Kidney (tissue), 14 donors: ENCODE results near the gene LMOD2. TPM values are rescaled to one million over a fixed set of nuclear protein-coding genes. Genes with fewer than 3 reads are reported as not detected.
A peak's percentile ranks its signal among the peaks of the same experiment; 100 is the strongest.

Experiments
- DNase-seq, 5 donors: peaks; one replicate each; pipeline ENCODE4 v3.0.0-alpha.2; 2013 to 2020
- FAIRE-seq: peaks from 2 replicates; lab custom pipeline; 2012; peaks lifted over from hg19 to GRCh38; lab: Jason Lieb, UNC
- H3K27ac ChIP-seq, 2 donors: one replicate each; pipeline ENCODE4 v1.7.0; 2013; ENCODE audit warnings: low read depth in 2 of 2, low read length in 2 of 2, inconsistent platforms in 1 of 2
- H3K27me3 ChIP-seq: one replicate; pipeline ENCODE4 v1.7.1; 2013; ENCODE audit warnings: low read length, inconsistent platforms; ENCODE audit not compliant: control insufficient read depth, insufficient read depth
- H3K36me3 ChIP-seq, 3 donors: one replicate each; pipeline versions ENCODE4 v1.7.0 to v1.7.1; 2013; ENCODE audit warnings: low read length in 3 of 3, control low read depth in 1 of 3, inconsistent platforms in 1 of 3; ENCODE audit not compliant: insufficient read depth in 3 of 3, control insufficient read depth in 2 of 3
- H3K4me1 ChIP-seq, 3 donors: one replicate each; pipeline versions ENCODE4 v1.7.0 to v1.7.1; 2013; ENCODE audit warnings: low read length in 3 of 3, inconsistent platforms in 1 of 3, low read depth in 1 of 3; ENCODE audit not compliant: control insufficient read depth in 2 of 3, insufficient read depth in 2 of 3
- H3K4me3 ChIP-seq, 3 donors: one replicate each; pipeline versions ENCODE4 v1.7.0 to v1.8.1; 2013; ENCODE audit warnings: low read length in 3 of 3, control low read depth in 1 of 3, inconsistent platforms in 1 of 3
- H3K9ac ChIP-seq, 3 donors: one replicate each; pipeline versions ENCODE4 v1.7.0 to v1.7.1; 2013; ENCODE audit warnings: low read length in 3 of 3, control low read depth in 1 of 3, inconsistent platforms in 1 of 3
- H3K9me3 ChIP-seq, 3 donors: one replicate each; pipeline versions ENCODE4 v1.7.0 to v1.7.1; 2013; ENCODE audit warnings: low read length in 3 of 3, control low read depth in 1 of 3, inconsistent platforms in 1 of 3; ENCODE audit not compliant: control insufficient read depth in 2 of 3, insufficient read depth in 1 of 3
- CTCF ChIP-seq: IDR thresholded peaks from 3 replicates; pipeline ENCODE4 v1.5.1; 2012; ENCODE audit warnings: mild to moderate bottlenecking, moderate library complexity, borderline replicate concordance; ENCODE audit not compliant: insufficient read depth; ENCODE audit errors: extremely low read depth
- intact Hi-C: fragments of 100-400 bp; cut with DNase I; formaldehyde crosslinking; loops from one replicate; pipeline ENCODE4 v1.11.1; 2022
- polyA plus RNA-seq: library from polyadenylated mRNA; stranded (reverse); fragments of 350-450 nt; fragmentation: Illumina TruSeq; extraction: RNeasy Lipid Tissue Mini Kit (QIAGEN cat#74804); gene quantifications from one replicate; pipeline ENCODE4 v1.2.3, GENCODE V29; 2014; ENCODE audit warnings: low read depth, low replicate concordance; ENCODE audit not compliant: insufficient read depth
- total RNA-seq: library from RNA; stranded (reverse); fragmentation: NEBNext Ultra II Directional; extraction: Animal tissue kit (Norgen Biotek cat#: 25700); gene quantifications from one replicate; pipeline ENCODE4 v1.2.1, GENCODE V29; 2021
- donor health status: control.
- donor health status: control.
- donor health status: control.
- donor health status: control.
- donor health status: control.
- donor health status: DM: yes; HTN: yes; CAD: no.
- donor health status: Normal renal cell carcinoma (clear cell type).

LMOD2 gene
- total and polyA plus RNA-seq, 2 donors from 2014 or later: not detected

GRCh38 chr7:123609883-123610239, 45.8 kb upstream of the LMOD2 start:
- no peak overlapping the region for H3K27ac ChIP-seq
- peak in 1 of 5 donors; percentile 12 for DNase-seq
- no peak overlapping the region for H3K4me3 ChIP-seq
- intact Hi-C loops: no loop called here
- H3K36me3 ChIP-seq: no peaks in the 10 kb centered on the region
- H3K4me1 ChIP-seq: no peaks in the 10 kb centered on the region
- no peak for TF ChIP-seq CTCF
- H3K9me3 ChIP-seq: no peaks in the 10 kb centered on the region
- FAIRE-seq: no peak
- no peaks in the 10 kb centered on the region for H3K27me3 ChIP-seq
- no peak overlapping the region for H3K9ac ChIP-seq

GRCh38 chr7:123612024-123612423, 43.6 kb upstream of the LMOD2 start:
- H3K27ac ChIP-seq: no peak overlapping the region
- intact Hi-C loops: no loop called here

GRCh38 chr7:123615344-123615743, 40.3 kb upstream of the LMOD2 start:
- Histone ChIP-seq H3K27me3 (no peaks in the 10 kb centered on the region), H3K9ac (no peak overlapping the region), H3K4me3 (peak overlapping the region in 1 of 3 donors; percentile 19), H3K36me3 (no peaks in the 10 kb centered on the region), H3K4me1 (no peaks in the 10 kb centered on the region), H3K9me3 (no peaks in the 10 kb centered on the region), H3K27ac (no peak overlapping the region)
- intact Hi-C loops: no loop called here
- TF ChIP-seq CTCF: no peak
- DNase-seq (peak in 2 of 5 donors; percentile 37 to 66), FAIRE-seq (no peak)

More at GRCh38 chr7:123612024-123612423, 43.6 kb upstream of the LMOD2 start:
- DNase-seq (no peak), FAIRE-seq (no peak)
- TF ChIP-seq CTCF: no peak
- H3K4me1 ChIP-seq: no peaks in the 10 kb centered on the region
- no peaks in the 10 kb centered on the region for H3K9me3 ChIP-seq
- no peaks in the 10 kb centered on the region for H3K36me3 ChIP-seq
- H3K4me3 ChIP-seq: no peak overlapping the region
- no peak overlapping the region for H3K9ac ChIP-seq
- H3K27me3 ChIP-seq: no peaks in the 10 kb centered on the region

- Histone ChIP-seq H3K27me3 (no peaks in the 10 kb centered on the region), H3K4me1 (no peaks in the 10 kb centered on the region), H3K27ac (no peak overlapping the region), H3K9ac (no peak overlapping the region), H3K4me3 (peak overlapping the region in 1 of 3 donors; percentile 19), H3K9me3 (no peaks in the 10 kb centered on the region), H3K36me3 (no peaks in the 10 kb centered on the region)
- FAIRE-seq (no peak), DNase-seq (no peak)
- intact Hi-C loops: no loop called here
- no peak for TF ChIP-seq CTCF
Measured at GRCh38 chr7:123616223-123616622, 39.4 kb upstream of the LMOD2 start.
